ENCODE measurements around the gene SPC24.
"Not testable (repeated sequence)": the region's sequence is repeated elsewhere in the genome, so short reads cannot be mapped to it uniquely, and the experiment has no call there.

DNA sequence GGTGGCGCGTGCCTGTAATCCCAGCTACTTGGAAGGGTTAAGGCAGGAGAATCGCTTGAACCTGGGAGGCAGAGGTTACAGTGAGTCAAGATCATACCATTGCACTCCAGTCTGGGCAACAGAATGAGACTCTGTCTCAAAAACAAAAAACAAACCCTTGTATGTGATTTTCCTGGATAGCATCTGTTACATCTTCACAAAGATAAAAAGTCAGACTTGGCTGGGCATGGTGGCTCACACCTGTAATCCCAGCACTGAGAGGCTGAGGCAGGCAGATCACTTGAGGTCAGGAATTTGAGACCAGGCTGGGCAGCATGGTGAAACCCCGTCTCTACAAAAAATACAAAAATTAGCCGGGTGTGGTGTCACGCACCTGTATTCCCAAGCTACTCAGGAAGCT, 58.2 kb downstream of the SPC24 start:
- not testable (repeated sequence) for TF ChIP-seq FOXM1 (IDR thresholded peaks at IDR 0.05; ENCODE audit: borderline replicate concordance); SP1 (IDR thresholded peaks at IDR 0.05); FOXK2 (IDR thresholded peaks at IDR 0.05)
